WI38 (cell line): Measurements from ENCODE around the gene RAB3B.

Source experiments
- H3K4me3 ChIP-seq: 2 replicates; pipeline ENCODE4 v1.5.1; 2011; ENCODE audit warnings: low read depth, mild to moderate bottlenecking, control low read depth, low read length
- CTCF ChIP-seq: IDR thresholded peaks from 2 replicates; pipeline ENCODE4 v1.5.1; 2012; ENCODE audit warnings: low read depth, mild to moderate bottlenecking, control low read depth, low read length

The RAB3B gene

GRCh38 chr1:51953079-51953478 lies 37.4 kb downstream of the RAB3B start:
- no peak for TF ChIP-seq CTCF
- H3K4me3 ChIP-seq = no peak overlapping the region

DNA sequence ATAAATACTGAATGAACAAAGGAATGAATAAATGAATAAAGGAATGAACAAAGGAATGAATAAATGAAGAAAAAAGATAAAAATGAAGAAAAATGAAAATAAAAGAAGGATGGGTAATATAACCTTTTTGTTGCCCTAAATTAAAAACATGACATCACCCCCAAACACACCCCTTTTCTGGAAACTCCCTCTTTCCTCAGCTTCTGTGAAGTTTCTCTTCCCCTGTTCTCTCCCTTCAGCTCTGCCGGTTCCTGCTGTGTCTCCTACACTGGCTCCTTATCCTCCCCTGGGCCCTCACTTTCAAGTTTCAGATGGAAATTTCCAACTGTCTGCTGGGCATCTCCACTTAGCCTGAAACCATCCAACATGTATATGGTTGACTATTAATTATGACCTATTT lies 37.9 kb downstream of the RAB3B start:
- no peak overlapping the region for H3K4me3 ChIP-seq
- no peak for TF ChIP-seq CTCF

DNA sequence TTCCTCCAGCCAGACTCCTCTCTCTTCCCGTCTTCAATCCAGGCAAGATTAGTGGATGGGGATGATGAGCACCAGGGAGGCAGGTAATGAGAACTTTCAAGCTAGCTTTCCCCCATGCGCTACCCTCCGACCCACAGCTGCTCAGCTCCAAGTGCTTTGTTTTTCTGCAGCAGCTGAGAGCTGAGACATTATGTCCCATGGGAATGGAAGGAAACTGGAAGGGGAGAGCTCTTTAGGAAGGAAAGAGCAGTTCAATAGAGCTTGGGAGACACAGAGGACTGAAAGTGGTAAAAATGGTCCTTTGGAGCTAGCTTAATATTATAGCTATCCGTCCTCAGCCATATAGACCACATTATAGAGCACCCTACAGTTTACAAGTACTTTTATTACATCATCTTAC lies 39.8 kb downstream of the RAB3B start:
- no peak for TF ChIP-seq CTCF
- H3K4me3 ChIP-seq = no peak overlapping the region

DNA sequence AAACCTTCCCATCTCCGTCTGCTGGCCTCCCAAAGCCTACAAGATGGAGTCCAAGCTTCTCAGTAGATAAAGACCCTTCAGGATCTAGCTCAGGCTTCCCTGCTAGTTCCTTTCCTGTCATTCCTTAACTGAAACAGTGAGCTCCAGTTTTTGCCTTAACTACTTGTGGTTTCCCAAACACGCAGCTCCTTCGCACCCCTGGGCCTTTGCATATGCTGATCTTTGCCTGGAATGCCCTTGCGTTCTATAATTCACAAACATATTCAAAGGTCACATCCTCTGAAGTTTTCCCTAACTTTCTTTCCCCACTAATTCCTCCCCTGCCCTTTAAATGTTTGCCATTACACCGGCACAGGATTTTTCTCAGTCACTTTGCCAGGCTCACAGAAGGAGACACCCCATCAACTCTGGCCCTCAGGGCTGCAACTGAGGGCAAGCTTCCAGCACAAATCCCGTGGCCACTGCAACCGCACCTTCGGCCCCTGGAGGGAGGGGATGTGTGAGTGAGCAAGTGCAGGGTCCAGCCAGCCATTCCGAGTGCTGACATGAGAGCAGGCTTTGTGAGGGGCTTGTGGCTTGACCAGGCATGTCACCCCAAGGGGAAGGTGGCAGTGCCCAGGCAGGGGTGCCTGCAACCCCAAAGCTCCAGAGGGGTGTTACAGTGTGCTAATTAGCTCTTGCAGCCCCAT lies 41.3 kb downstream of the RAB3B start:
- TF ChIP-seq CTCF = no peak
- no peak overlapping the region for H3K4me3 ChIP-seq

DNA sequence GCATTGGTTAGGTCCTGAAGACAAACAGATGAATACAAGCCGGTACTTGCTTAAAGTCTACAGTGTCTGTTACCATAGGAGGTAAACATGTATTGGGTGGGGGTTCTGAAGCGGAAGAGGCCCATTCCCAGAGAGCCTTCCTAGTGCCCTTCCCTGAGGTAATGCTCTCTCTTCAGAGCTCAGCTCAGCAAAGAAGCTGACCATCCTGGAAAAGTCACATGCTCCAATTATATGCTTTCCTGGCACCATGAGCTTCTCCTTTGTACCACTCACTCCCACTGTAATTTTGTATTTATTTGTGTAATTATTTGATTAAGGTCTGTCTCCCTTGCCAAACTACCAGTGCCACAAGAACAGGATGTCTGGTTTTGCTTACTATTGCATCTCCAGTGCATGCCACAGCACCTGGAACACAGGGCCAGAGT lies 42.0 kb downstream of the RAB3B start:
- H3K4me3 ChIP-seq = no peak overlapping the region
- no peak for TF ChIP-seq CTCF

DNA sequence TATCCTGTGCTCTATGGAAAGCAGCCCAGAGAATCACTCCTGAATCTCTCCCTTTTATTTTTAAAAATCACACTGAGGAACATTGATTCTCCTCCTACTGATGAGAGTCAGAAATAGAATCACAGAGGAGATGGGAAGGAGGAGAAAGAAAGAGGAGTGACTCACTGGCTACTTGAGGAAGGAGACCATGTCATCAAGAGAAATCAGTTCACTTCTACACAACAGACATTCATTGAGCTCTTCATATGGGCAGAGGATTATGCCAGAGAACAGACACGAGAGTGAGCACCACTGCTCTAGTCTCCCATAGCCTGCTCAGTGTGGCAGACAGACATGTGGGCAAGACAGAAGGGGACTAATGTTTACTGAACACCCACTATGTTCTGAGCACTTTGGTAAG lies 44.2 kb downstream of the RAB3B start:
- H3K4me3 ChIP-seq = no peak overlapping the region
- TF ChIP-seq CTCF = no peak

GRCh38 chr1:51945591-51945990 lies 44.9 kb downstream of the RAB3B start:
- H3K4me3 ChIP-seq = no peak overlapping the region
- TF ChIP-seq CTCF = no peak
